Common myeloid progenitor, CD34-positive (primary cell): ENCODE measurements around the gene PRSS56.

Experiments used
- CTCF ChIA-PET: fragments of 350-600 bp; sonication (Branson Sonifier 250); formaldehyde crosslinking; loops from one replicate; lab custom pipeline; 2021; ENCODE audit warnings: antibody characterized with exemption; lab: Charles Lee
- POLR2A ChIA-PET: fragments of 350-600 bp; sonication (Branson Sonifier 250); formaldehyde crosslinking; loops from one replicate; lab custom pipeline; 2021; ENCODE audit warnings: antibody characterized with exemption; lab: Charles Lee
- DNase-seq, 3 donors: peaks; one replicate each; pipeline versions ENCODE4 v3.0.0 to v3.0.0-alpha.2; 2013
- H3K27ac ChIP-seq, 2 experiments: 1 replicate in 1 of 2; 2 replicates in 1 of 2; pipeline ENCODE4 v1.7.0; 2013; ENCODE audit warnings: inconsistent platforms in 2 of 2, low read length in 2 of 2, mild to moderate bottlenecking in 2 of 2, low read depth in 1 of 2, moderate library complexity in 1 of 2; ENCODE audit not compliant: severe bottlenecking in 2 of 2, insufficient read depth in 1 of 2, poor library complexity in 1 of 2
- H3K27me3 ChIP-seq, 5 experiments: replicated peaks in 2 of 5; 1 replicate in 3 of 5; 2 replicates in 2 of 5; pipeline versions ENCODE4 v1.6.1 to v1.7.0; 2013; ENCODE audit warnings: low read length in 4 of 5, mild to moderate bottlenecking in 2 of 5, moderate library complexity in 2 of 5, inconsistent platforms in 1 of 5; ENCODE audit not compliant: insufficient read depth in 5 of 5, control insufficient read depth in 4 of 5
- H3K36me3 ChIP-seq, 4 experiments: 1 replicate in 2 of 4; 2 replicates in 2 of 4; pipeline versions ENCODE4 v1.6.1 to v1.7.0; 2013; ENCODE audit warnings: low read length in 3 of 4, control low read depth in 1 of 4, mild to moderate bottlenecking in 1 of 4; ENCODE audit not compliant: control insufficient read depth in 4 of 4, insufficient read depth in 4 of 4
- H3K4me1 ChIP-seq, 4 experiments: 1 replicate in 3 of 4; 2 replicates in 1 of 4; pipeline versions ENCODE4 v1.6.1 to v1.7.1; 2013; ENCODE audit warnings: low read length in 3 of 4, mild to moderate bottlenecking in 3 of 4, control low read depth in 1 of 4, inconsistent platforms in 1 of 4, moderate library complexity in 1 of 4; ENCODE audit not compliant: control insufficient read depth in 4 of 4, insufficient read depth in 4 of 4; ENCODE audit errors: control extremely low read depth in 1 of 4
- H3K4me3 ChIP-seq, 7 experiments: 1 replicate in 4 of 7; 2 replicates in 3 of 7; pipeline versions ENCODE4 v1.5.1 to v1.7.0; 2013; ENCODE audit warnings: mild to moderate bottlenecking in 7 of 7, low read length in 6 of 7, moderate library complexity in 6 of 7, inconsistent platforms in 2 of 7, low read depth in 2 of 7, control low read depth in 1 of 7; ENCODE audit not compliant: insufficient read depth in 4 of 7, control insufficient read depth in 1 of 7; ENCODE audit errors: extremely low read depth in 1 of 7
- H3K9me3 ChIP-seq, 5 experiments: 1 replicate in 4 of 5; 2 replicates in 1 of 5; pipeline versions ENCODE4 v1.6.1 to v1.7.1; 2013; ENCODE audit warnings: low read length in 4 of 5, mild to moderate bottlenecking in 2 of 5, inconsistent platforms in 1 of 5, low read depth in 1 of 5, moderate library complexity in 1 of 5; ENCODE audit not compliant: control insufficient read depth in 4 of 5, insufficient read depth in 2 of 5; ENCODE audit errors: control extremely low read depth in 1 of 5
- WGBS: methylation state at CpG from one replicate; pipeline ENCODE4 v1.1.5; 2013; ENCODE audit not compliant: insufficient coverage; 5-methylcytosine and 5-hydroxymethylcytosine counted together

The PRSS56 gene

GRCh38 chr2:232525199-232525598, 5.0 kb downstream of the PRSS56 start:
- ChIA-PET POLR2A (no interaction called here), CTCF (interaction anchor here (1.2 to 1.6 kb wide), 2 partner anchors 85 to 596 kb away, joined by 3 to 5 read pairs; no protein-coding TSS in a partner anchor)
- Histone ChIP-seq H3K36me3 (no peaks in the 10 kb centered on the region), H3K27me3 (peaks cover 0 to 62% (median 12%) of the 10 kb centered on the region in 5 experiments), H3K27ac (no peak overlapping the region), H3K4me3 (no peak overlapping the region), H3K9me3 (no peaks in the 10 kb centered on the region), H3K4me1 (peaks cover 0 to 36% (median 22%) of the 10 kb centered on the region in 4 experiments)
- WGBS: 94% methylated on average over 9 of the region's 14 CpGs
- DNase-seq: no peak

- no peak within 1 kb of the TSS for H3K27ac ChIP-seq
- H3K4me3 ChIP-seq: no peak within 1 kb of the TSS
- H3K36me3 ChIP-seq: no peaks in the 10 kb centered on the region
- ChIA-PET POLR2A (no interaction called here), CTCF (interaction anchor here (1.3 kb wide), 1 partner anchor 10 kb away, joined by 3 read pairs; no protein-coding TSS in a partner anchor)
- WGBS: 34% methylated on average over 3 of the region's 18 CpGs
- H3K9me3 ChIP-seq: no peaks in the 10 kb centered on the region
- DNase-seq: no peak
- H3K27me3 ChIP-seq: peaks cover 0 to 55% (median 12%) of the 10 kb centered on the region in 5 experiments
- H3K4me1 ChIP-seq: peaks cover 0 to 36% (median 22%) of the 10 kb centered on the region in 4 experiments
Measured at GRCh38 chr2:232525791-232526371, 5.7 kb downstream of the PRSS56 start, which contains the start of gene CHRND. Gene CHRND (plus strand): TSS chr2:232526160. CDS start chr2:232526216, 56 bp downstream.

- POLR2A ChIA-PET: no interaction called here
- WGBS: 74% methylated on average over 7 of the region's 13 CpGs
- no peaks in the 10 kb centered on the region for H3K9me3 ChIP-seq
- CTCF ChIA-PET: interaction anchor here (1.3 kb wide), 1 partner anchor 10 kb away, joined by 3 read pairs; no protein-coding TSS in a partner anchor
- no peak for DNase-seq
- peaks cover 0 to 36% (median 22%) of the 10 kb centered on the region in 4 experiments for H3K4me1 ChIP-seq
- H3K27me3 ChIP-seq: peaks cover 0 to 50% (median 11%) of the 10 kb centered on the region in 5 experiments
- H3K4me3 ChIP-seq: no peak overlapping the region
- no peaks in the 10 kb centered on the region for H3K36me3 ChIP-seq
- no peak overlapping the region for H3K27ac ChIP-seq
Measured at GRCh38 chr2:232526372-232526941, 6.3 kb downstream of the PRSS56 start.

- H3K36me3 ChIP-seq: no peaks in the 10 kb centered on the region
- 100% methylated on average over 3 of the region's 6 CpGs for WGBS
- H3K27ac ChIP-seq: no peak overlapping the region
- no peak for DNase-seq
- peaks cover 0 to 35% (median 6%) of the 10 kb centered on the region in 5 experiments for H3K27me3 ChIP-seq
- H3K4me3 ChIP-seq: no peak overlapping the region
- H3K4me1 ChIP-seq: peaks cover 0 to 23% (median 15%) of the 10 kb centered on the region in 4 experiments
- ChIA-PET CTCF (no interaction called here), POLR2A (no interaction called here)
- no peaks in the 10 kb centered on the region for H3K9me3 ChIP-seq
Measured at GRCh38 chr2:232527905-232528470, 7.8 kb downstream of the PRSS56 start.

GRCh38 chr2:232528746-232529460, 8.7 kb downstream of the PRSS56 start:
- ChIA-PET CTCF (no interaction called here), POLR2A (no interaction called here)
- Histone ChIP-seq H3K27ac (no peak overlapping the region), H3K9me3 (no peaks in the 10 kb centered on the region), H3K27me3 (peaks cover 0 to 26% (median 4%) of the 10 kb centered on the region in 5 experiments), H3K4me3 (no peak overlapping the region), H3K36me3 (no peaks in the 10 kb centered on the region), H3K4me1 (peaks cover 0 to 15% (median 10%) of the 10 kb centered on the region in 4 experiments)
- peak in 1 of 3 donors; percentile 26 for DNase-seq
- 77% methylated on average over 7 of the region's 11 CpGs for WGBS

GRCh38 chr2:232529806-232530547, 9.8 kb downstream of the PRSS56 start:
- Histone ChIP-seq H3K36me3 (no peaks in the 10 kb centered on the region), H3K9me3 (no peaks in the 10 kb centered on the region), H3K4me3 (no peak overlapping the region), H3K27me3 (peaks cover 0 to 16% (median 0%) of the 10 kb centered on the region in 5 experiments), H3K27ac (no peak overlapping the region), H3K4me1 (peaks cover 0 to 8% (median 3%) of the 10 kb centered on the region in 4 experiments)
- CTCF ChIA-PET: no interaction called here
- POLR2A ChIA-PET: no interaction called here
- WGBS: 97% methylated on average over 16 of the region's 17 CpGs
- no peak for DNase-seq
